GM12872 (cell line): ENCODE data around the gene EGFL8.
A peak's percentile ranks its signal among the peaks of the same experiment; 100 is the strongest.

Source experiments
- TF ChIP-seq, protein P1 (sequence below): IDR thresholded peaks from 3 replicates; pipeline ENCODE4 v1.5.1; 2011; ENCODE audit warnings: low read depth, mild to moderate bottlenecking, low read length, moderate library complexity; ENCODE audit not compliant: insufficient read depth

The EGFL8 gene

DNA sequence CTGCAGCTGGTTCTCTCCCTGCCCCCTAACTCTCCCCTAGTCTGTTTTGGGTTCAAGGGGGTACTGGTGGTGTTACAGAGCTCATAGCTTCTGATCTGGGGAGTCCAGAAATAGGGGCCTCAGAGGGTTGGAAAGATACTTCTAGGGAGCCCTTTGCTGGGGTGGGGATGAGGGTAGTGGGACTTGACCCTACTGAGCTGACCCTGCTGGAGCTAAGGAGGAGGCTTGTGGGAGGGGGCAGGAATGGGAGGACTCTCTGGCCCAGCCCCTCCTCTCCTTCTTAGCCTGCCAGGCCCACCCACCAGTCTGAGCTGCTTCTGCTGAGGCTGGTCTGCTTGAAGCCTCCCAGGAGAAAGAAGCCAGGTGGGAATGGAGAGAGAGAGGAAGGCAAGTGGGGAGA, at the start of gene EGFL8:
EGFL8 (plus strand) TSS at position 301 of the 400 bp plus-strand sequence. CDS start 1,571 bp downstream, outside the sequence.
- TF ChIP-seq, protein P1, sequence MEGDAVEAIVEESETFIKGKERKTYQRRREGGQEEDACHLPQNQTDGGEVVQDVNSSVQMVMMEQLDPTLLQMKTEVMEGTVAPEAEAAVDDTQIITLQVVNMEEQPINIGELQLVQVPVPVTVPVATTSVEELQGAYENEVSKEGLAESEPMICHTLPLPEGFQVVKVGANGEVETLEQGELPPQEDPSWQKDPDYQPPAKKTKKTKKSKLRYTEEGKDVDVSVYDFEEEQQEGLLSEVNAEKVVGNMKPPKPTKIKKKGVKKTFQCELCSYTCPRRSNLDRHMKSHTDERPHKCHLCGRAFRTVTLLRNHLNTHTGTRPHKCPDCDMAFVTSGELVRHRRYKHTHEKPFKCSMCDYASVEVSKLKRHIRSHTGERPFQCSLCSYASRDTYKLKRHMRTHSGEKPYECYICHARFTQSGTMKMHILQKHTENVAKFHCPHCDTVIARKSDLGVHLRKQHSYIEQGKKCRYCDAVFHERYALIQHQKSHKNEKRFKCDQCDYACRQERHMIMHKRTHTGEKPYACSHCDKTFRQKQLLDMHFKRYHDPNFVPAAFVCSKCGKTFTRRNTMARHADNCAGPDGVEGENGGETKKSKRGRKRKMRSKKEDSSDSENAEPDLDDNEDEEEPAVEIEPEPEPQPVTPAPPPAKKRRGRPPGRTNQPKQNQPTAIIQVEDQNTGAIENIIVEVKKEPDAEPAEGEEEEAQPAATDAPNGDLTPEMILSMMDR: no peak

DNA sequence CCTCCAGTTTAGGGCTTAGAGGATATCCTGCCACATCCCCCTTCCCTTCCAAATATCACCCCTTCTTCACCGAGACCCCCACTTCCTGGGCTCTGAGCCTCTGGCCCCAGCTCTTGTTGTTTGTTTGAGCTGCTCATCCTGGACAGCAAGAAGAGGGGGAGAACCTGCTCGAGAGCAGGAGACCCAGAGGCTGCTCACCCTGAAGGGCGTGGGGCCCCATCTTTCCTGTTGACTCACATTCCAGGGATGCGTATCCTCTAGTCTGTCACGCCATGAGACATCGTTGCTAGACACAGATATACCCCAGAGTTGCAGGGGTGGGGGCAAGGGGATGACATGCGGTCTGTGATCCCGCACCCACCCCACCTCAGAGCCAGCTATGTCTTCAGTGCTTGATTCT, 49.6 kb upstream of the EGFL8 start:
- TF ChIP-seq, protein P1: no peak

DNA sequence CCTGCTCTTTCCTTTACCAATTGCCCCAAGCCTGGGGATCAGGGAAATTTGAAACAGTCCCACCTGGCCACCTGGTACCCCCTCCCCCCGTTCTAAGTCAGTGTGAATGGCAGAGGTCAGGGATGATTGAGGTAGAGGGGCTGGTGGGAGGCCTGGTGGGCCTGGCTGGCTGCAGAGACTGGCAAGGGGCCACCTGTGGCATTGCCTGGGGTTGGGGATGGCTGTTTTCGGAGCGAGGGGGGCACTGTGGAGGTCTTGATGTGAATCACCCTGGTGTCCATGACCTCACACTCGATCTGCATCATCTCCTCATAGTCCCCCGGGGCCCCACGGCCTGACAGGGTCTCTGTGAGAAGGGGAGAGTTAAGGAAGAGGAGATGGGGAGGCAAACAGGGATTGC, 48.8 kb upstream of the EGFL8 start:
- TF ChIP-seq, protein P1: no peak

DNA sequence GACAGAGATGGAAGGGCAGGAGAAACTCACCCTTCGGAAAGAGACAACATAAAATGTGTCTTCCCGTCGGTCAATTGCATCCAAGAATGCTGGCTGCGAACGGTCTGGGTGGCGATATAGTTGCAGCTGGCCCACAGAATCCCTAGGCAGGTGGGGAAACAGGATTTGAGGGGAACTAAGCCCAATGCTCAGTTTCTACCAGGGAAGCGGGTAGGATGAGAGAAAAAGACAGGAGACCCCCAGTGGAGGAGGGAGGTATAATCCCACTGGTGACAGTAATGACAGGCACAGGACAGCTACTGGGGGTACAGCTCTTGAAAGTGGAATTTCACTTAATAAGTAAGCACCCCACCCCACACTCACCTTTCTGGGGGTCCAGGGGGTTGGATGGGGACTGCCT, 47.7 kb upstream of the EGFL8 start:
- TF ChIP-seq, protein P1: peak; percentile 52; the same call in 2 of the 3 replicates

DNA sequence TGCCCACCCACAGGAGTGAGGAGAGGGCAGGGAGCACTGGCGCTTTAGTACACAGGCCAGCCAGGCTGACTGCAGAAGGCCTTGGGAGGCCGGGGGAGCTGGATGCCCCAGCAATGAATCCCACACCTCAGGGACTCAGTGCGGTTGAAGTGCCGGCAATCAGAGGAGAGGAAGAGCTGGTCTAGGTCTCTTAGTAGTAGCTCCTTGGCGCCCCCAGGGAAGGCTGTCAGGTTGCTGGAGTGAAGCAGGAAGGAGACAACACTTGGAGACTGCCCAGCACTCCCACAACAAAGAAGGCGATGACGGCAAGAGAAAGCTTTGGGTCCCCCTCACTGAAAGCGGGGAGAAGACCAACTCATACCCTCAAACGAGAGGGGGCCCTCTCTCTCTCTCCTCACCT, 46.9 kb upstream of the EGFL8 start:
- TF ChIP-seq, protein P1: no peak

- TF ChIP-seq, protein P1: peak; percentile 98
Observed at GRCh38 chr6:32118782-32119628, 45.4 kb upstream of the EGFL8 start.

GRCh38 chr6:32120573-32121059, 43.8 kb upstream of the EGFL8 start:
- TF ChIP-seq, protein P1: no peak
